ENCODE measurements around the gene RECQL. TPM values are rescaled to one million over a fixed set of nuclear protein-coding genes. Genes with fewer than 3 reads are reported as not detected.

Gene RECQL
- total and polyA plus RNA-seq, 4 donors: 28.2 to 52.4 (median 37.8) TPM

DNA sequence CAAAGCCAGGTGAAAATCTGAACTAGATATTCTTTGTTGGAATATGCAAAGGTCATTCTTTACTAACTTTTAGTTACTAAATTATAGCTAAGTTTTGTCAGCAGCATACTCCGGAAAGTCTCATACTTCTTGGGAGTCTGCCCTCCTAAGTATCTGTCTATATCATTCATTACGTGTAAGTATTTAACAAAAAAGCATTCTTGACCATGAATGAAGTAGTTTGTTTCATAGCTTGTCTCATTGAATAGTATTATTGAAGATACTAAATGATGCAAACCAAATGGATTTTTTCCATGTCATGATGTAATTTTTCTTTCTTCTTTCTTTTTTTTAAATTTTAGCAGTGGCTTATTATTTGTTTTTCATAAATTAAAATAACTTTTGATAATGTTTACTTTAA is 14.8 kb upstream of the RECQL start:
- ATAC-seq (ENCODE audit: low FRiP score) (no peak), DNase-seq (no peak)
- H3K4me3 ChIP-seq (ENCODE audit: low read length in 2 of 2): no peak overlapping the region
- H3K36me3 ChIP-seq (ENCODE audit: control insufficient read depth in 1 of 2, insufficient read depth in 2 of 2, low read length in 1 of 2): peaks cover 0 to 6% of the 10 kb centered on the region in 2 donors
- intact Hi-C loops (cut with DNase I): no loop called here
- no peaks in the 10 kb centered on the region for H3K27me3 ChIP-seq (ENCODE audit: control insufficient read depth in 1 of 2, insufficient read depth in 2 of 2, low read length in 1 of 2)
- WGBS, 2 donors: 91 to 93% methylated on average over 2 of the region's 2 CpGs
- H3K4me1 ChIP-seq (ENCODE audit: control insufficient read depth in 1 of 2, insufficient read depth in 2 of 2, low read length in 2 of 2): no peaks in the 10 kb centered on the region
- no peaks in the 10 kb centered on the region for H3K9me3 ChIP-seq (ENCODE audit: control insufficient read depth, low read length)
- H3K27ac ChIP-seq (ENCODE audit: low read depth in 1 of 2, low read length in 2 of 2): no peak overlapping the region

DNA sequence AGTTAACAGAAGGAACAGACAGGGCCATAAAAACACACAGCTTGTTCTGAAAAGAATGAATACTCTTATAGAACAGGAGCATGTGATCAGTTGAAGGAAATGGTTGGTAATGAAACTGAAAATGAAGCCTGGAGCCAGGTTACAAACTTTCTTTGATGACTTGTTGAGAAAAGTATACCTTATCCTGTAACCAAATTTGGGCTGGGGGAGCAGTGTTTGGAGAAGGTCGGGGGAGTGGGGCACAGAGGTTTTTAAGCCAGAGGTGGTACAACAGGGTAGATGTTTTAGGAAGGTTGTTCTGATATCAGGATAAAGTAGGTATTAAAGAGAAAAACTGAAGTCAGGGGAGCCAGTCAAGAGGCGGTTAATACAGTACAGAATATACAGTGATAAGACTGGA is 8.3 kb upstream of the RECQL start:
- no peaks in the 10 kb centered on the region for H3K27me3 ChIP-seq (ENCODE audit: control insufficient read depth in 1 of 2, insufficient read depth in 2 of 2, low read length in 1 of 2)
- no peak overlapping the region for H3K27ac ChIP-seq (ENCODE audit: low read depth in 1 of 2, low read length in 2 of 2)
- 45 to 46% methylated on average over 2 of the region's 2 CpGs for WGBS, 2 donors
- intact Hi-C loops (cut with DNase I): loop anchor here in 1 of 2 donors (10.0 kb wide), 1 partner anchor 145 kb away; the partner anchor contains the start of gene LDHB
- peaks cover 3% of the 10 kb centered on the region in 2 donors for H3K36me3 ChIP-seq (ENCODE audit: control insufficient read depth in 1 of 2, insufficient read depth in 2 of 2, low read length in 1 of 2)
- ATAC-seq (ENCODE audit: low FRiP score) (no peak), DNase-seq (no peak)
- H3K9me3 ChIP-seq (ENCODE audit: control insufficient read depth, low read length): no peaks in the 10 kb centered on the region
- no peak overlapping the region for H3K4me3 ChIP-seq (ENCODE audit: low read length in 2 of 2)
- H3K4me1 ChIP-seq (ENCODE audit: control insufficient read depth in 1 of 2, insufficient read depth in 2 of 2, low read length in 2 of 2): no peaks in the 10 kb centered on the region

DNA sequence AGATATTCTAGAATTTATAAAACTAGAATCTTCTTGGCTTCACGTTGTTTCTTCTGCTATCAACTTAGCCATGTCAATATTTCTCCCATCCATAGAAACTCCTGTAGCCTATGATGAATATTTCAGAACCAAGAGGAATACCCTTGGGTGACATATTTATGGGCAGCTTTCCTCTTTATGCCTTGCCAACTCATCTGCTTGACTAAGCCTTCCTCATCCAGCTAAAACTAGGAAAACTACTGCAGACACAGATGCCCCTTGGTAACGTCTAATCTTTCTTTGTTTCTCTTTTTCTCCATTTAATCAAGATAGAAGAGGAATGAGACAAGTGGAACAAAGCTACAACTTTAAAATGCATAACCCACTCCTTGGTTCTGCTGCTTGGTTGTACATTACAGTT is 6.4 kb upstream of the RECQL start:
- Histone ChIP-seq H3K4me1 (ENCODE audit: control insufficient read depth in 1 of 2, insufficient read depth in 2 of 2, low read length in 2 of 2) (peaks cover 0 to 10% of the 10 kb centered on the region in 2 donors), H3K27ac (ENCODE audit: low read depth in 1 of 2, low read length in 2 of 2) (no peak overlapping the region), H3K36me3 (ENCODE audit: control insufficient read depth in 1 of 2, insufficient read depth in 2 of 2, low read length in 1 of 2) (peaks cover 2 to 3% of the 10 kb centered on the region in 2 donors), H3K9me3 (ENCODE audit: control insufficient read depth, low read length) (no peaks in the 10 kb centered on the region), H3K4me3 (ENCODE audit: low read length in 2 of 2) (no peak overlapping the region), H3K27me3 (ENCODE audit: control insufficient read depth in 1 of 2, insufficient read depth in 2 of 2, low read length in 1 of 2) (no peaks in the 10 kb centered on the region)
- intact Hi-C loops (cut with DNase I): loop anchor here in 1 of 2 donors (10.0 kb wide), 1 partner anchor 147 kb away; the partner anchor contains the start of gene LDHB
- ATAC-seq (ENCODE audit: low FRiP score) (no peak), DNase-seq (no peak)
- WGBS, 2 donors: 43 to 60% methylated on average over 2 of the region's 2 CpGs

DNA sequence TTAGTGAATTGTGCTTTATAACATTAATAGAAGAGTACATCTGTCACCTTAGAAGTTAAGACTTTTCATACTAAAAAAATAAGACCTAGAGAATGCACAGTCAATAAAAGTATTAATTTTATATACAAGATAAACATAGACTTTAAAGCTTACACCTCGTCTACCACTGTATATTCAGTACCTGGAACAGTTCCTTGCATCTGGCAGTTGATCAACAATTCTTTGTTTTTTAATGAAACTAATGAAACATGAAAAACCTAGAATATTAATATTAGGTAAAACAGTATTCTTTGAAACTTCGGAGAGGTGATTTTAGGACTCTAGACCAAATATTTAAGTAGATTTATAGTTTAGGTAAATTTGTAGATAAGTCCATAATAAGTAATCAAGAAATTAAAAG is 4.5 kb upstream of the RECQL start:
- Histone ChIP-seq H3K9me3 (ENCODE audit: control insufficient read depth, low read length) (no peaks in the 10 kb centered on the region), H3K4me3 (ENCODE audit: low read length in 2 of 2) (no peak overlapping the region), H3K27me3 (ENCODE audit: control insufficient read depth in 1 of 2, insufficient read depth in 2 of 2, low read length in 1 of 2) (no peaks in the 10 kb centered on the region), H3K27ac (ENCODE audit: low read depth in 1 of 2, low read length in 2 of 2) (no peak overlapping the region), H3K4me1 (ENCODE audit: control insufficient read depth in 1 of 2, insufficient read depth in 2 of 2, low read length in 2 of 2) (peaks cover 0 to 10% of the 10 kb centered on the region in 2 donors), H3K36me3 (ENCODE audit: control insufficient read depth in 1 of 2, insufficient read depth in 2 of 2, low read length in 1 of 2) (peaks cover 0 to 1% of the 10 kb centered on the region in 2 donors)
- DNase-seq (no peak), ATAC-seq (ENCODE audit: low FRiP score) (no peak)
- intact Hi-C loops (cut with DNase I): loop anchor here in 1 of 2 donors (10.0 kb wide), 1 partner anchor 149 kb away; the partner anchor contains the start of gene LDHB
- WGBS, 2 donors: 25 to 54% methylated on average over 2 of the region's 2 CpGs

DNA sequence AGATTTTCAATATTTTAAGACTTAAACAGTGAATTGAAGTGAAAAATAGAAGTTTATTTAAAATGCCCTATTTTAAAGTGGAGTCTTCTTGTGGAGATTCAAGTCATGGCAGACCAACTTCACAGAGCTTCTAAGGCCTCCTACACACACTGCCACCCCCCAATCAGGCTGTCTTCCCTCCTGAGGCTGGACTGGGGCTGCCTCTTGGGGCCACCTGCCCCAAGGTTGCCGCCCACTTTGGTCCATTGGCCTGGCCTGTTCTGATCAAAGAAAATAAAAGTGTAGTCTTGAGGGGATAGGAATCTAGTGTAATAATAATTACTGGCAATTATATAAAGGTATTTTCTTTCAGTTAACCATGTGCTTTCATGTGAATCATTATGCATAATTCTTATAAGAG is 1.4 kb upstream of the RECQL start:
- intact Hi-C loops (cut with DNase I): loop anchor here (5.0 to 10.0 kb wide), 2 partner anchors 152 to 154 kb away; partner anchors contain the start of gene LDHB (in 2 of the 2)
- Histone ChIP-seq H3K4me1 (ENCODE audit: control insufficient read depth in 1 of 2, insufficient read depth in 2 of 2, low read length in 2 of 2) (peaks cover 3 to 15% of the 10 kb centered on the region in 2 donors), H3K4me3 (ENCODE audit: low read length in 2 of 2) (peak overlapping the region in 1 of 2 donors; percentile 91)

DNA sequence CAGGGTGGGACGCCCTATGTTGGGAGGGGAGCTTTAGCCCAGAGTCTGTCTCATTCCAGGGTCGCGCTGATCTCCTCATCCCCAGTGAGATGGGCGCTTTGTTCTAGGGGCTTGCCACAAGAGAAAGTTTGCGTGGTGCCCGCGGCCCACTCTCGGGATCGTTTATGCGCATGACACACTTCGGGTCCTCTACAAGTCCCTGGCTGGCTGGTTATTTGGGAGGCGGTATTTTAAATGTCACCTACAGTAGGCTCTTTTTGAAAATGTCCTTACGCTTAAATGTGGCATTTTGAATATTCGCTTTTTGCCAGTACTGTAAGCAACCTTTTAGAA is 695 bp upstream of the RECQL start:
- H3K36me3 ChIP-seq (ENCODE audit: control insufficient read depth in 1 of 2, insufficient read depth in 2 of 2, low read length in 1 of 2): peaks cover 0 to 2% of the 10 kb centered on the region in 2 donors
- H3K4me3 ChIP-seq (ENCODE audit: low read length in 2 of 2): peak overlapping the region; percentile 70 to 91
- intact Hi-C loops (cut with DNase I): loop anchor here (5.0 to 10.0 kb wide), 2 partner anchors 153 to 155 kb away; partner anchors contain the start of gene LDHB (in 2 of the 2)
- no peaks in the 10 kb centered on the region for H3K9me3 ChIP-seq (ENCODE audit: control insufficient read depth, low read length)
- H3K4me1 ChIP-seq (ENCODE audit: control insufficient read depth in 1 of 2, insufficient read depth in 2 of 2, low read length in 2 of 2): peaks cover 3 to 15% of the 10 kb centered on the region in 2 donors
- ATAC-seq (ENCODE audit: low FRiP score): peak; percentile 20
- WGBS, 2 donors: 0 to 1% methylated on average over 14 of the region's 14 CpGs
- peak in 1 of 2 donors; percentile 52 for DNase-seq
- H3K27me3 ChIP-seq (ENCODE audit: control insufficient read depth in 1 of 2, insufficient read depth in 2 of 2, low read length in 1 of 2): no peaks in the 10 kb centered on the region
- peak overlapping the region; percentile 1 to 97 for H3K27ac ChIP-seq (ENCODE audit: low read depth in 1 of 2, low read length in 2 of 2)

More for the DNA sequence above, 1.4 kb upstream of the RECQL start:
- WGBS, 2 donors: 67 to 83% methylated on average over 1 of the region's 1 CpG
- no peaks in the 10 kb centered on the region for H3K27me3 ChIP-seq (ENCODE audit: control insufficient read depth in 1 of 2, insufficient read depth in 2 of 2, low read length in 1 of 2)
- no peak for DNase-seq
- no peak overlapping the region for H3K27ac ChIP-seq (ENCODE audit: low read depth in 1 of 2, low read length in 2 of 2)
- no peaks in the 10 kb centered on the region for H3K36me3 ChIP-seq (ENCODE audit: control insufficient read depth in 1 of 2, insufficient read depth in 2 of 2, low read length in 1 of 2)
- ATAC-seq (ENCODE audit: low FRiP score): no peak
- H3K9me3 ChIP-seq (ENCODE audit: control insufficient read depth, low read length): no peaks in the 10 kb centered on the region

DNA sequence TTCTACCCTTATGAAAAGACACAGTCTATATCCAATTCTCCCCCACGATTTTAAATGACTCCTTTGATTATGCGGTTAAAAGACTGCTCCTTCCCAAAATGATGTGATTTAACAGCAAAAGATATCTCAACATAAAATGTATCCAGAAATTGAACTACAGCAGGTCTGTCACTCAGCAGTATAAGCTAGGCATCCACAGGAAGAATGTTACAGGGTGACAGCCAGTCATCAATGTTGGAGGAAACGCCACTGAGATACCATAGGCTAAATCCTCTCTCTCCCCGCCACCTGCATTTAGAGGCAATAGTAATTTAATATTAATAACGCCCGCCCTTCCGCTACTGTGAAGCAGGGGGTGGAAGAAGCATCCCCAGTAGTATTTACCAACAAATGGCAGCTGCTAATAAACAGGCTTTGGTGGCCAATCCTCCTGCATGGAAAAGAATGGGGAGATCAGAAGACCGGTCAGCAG is 613 bp downstream of the RECQL start:
- Histone ChIP-seq H3K27me3 (ENCODE audit: control insufficient read depth in 1 of 2, insufficient read depth in 2 of 2, low read length in 1 of 2) (no peaks in the 10 kb centered on the region), H3K27ac (ENCODE audit: low read depth in 1 of 2, low read length in 2 of 2) (peak overlapping the region in 1 of 2 donors; percentile 93), H3K4me3 (ENCODE audit: low read length in 2 of 2) (peak overlapping the region; percentile 59 to 86), H3K36me3 (ENCODE audit: control insufficient read depth in 1 of 2, insufficient read depth in 2 of 2, low read length in 1 of 2) (peaks cover under 1 to 6% of the 10 kb centered on the region in 2 donors), H3K4me1 (ENCODE audit: control insufficient read depth in 1 of 2, insufficient read depth in 2 of 2, low read length in 2 of 2) (peaks cover 3 to 15% of the 10 kb centered on the region in 2 donors), H3K9me3 (ENCODE audit: control insufficient read depth, low read length) (no peaks in the 10 kb centered on the region)
- no peak for DNase-seq
- 4 to 5% methylated on average over 8 of the region's 8 CpGs for WGBS, 2 donors
- intact Hi-C loops (cut with DNase I): loop anchor here (5.0 to 10.0 kb wide), 2 partner anchors 154 to 156 kb away; partner anchors contain the start of gene LDHB (in 2 of the 2)
- ATAC-seq (ENCODE audit: low FRiP score): no peak

DNA sequence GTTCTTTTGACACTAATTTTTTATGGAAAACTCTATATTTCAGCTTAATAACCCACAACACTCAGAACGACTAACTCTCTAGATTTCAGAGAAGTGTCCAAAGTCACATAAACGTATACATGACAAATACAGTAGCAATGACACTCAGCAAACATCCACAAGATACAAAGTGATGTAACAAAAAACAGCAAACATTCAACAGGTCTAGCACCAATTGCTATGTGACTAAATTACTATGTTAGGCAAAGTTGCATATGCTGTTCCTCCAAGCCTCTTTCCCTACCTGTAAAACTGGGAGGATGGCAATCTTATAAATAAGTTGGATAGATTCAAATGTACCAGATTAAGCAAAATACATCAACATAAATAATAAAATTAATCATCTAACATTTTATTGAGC is 1.7 kb downstream of the RECQL start:
- no peak overlapping the region for H3K4me3 ChIP-seq (ENCODE audit: low read length in 2 of 2)
- H3K36me3 ChIP-seq (ENCODE audit: control insufficient read depth in 1 of 2, insufficient read depth in 2 of 2, low read length in 1 of 2): peaks cover 4 to 6% of the 10 kb centered on the region in 2 donors
- intact Hi-C loops (cut with DNase I): loop anchor here (5.0 to 10.0 kb wide), 2 partner anchors 155 to 158 kb away; partner anchors contain the start of gene LDHB (in 2 of the 2)
- DNase-seq (no peak), ATAC-seq (ENCODE audit: low FRiP score) (no peak)
- H3K4me1 ChIP-seq (ENCODE audit: control insufficient read depth in 1 of 2, insufficient read depth in 2 of 2, low read length in 2 of 2): peaks cover 3 to 15% of the 10 kb centered on the region in 2 donors
- no peaks in the 10 kb centered on the region for H3K27me3 ChIP-seq (ENCODE audit: control insufficient read depth in 1 of 2, insufficient read depth in 2 of 2, low read length in 1 of 2)
- H3K27ac ChIP-seq (ENCODE audit: low read depth in 1 of 2, low read length in 2 of 2): no peak overlapping the region
- WGBS, 2 donors: 38 to 56% methylated on average over 2 of the region's 2 CpGs
- H3K9me3 ChIP-seq (ENCODE audit: control insufficient read depth, low read length): no peaks in the 10 kb centered on the region

DNA sequence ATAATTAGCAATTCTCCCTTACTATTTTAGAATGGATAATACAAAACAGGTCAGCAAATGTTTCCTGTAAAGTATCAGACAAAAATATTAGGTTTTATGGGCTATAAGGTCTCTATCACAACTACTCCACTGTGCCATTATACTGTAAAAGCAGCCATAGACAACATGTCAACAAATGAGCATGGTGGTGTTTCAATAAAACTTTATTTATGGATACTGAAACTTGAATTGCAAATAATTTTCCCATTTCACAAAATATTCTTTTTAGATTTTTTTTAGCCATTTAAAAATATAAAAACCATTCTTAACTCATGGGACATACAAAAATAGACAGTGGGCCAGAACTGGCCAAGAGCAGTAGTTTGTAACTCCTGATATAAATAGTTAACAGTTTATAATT is 15.4 kb downstream of the RECQL start:
- H3K4me1 ChIP-seq (ENCODE audit: control insufficient read depth in 1 of 2, insufficient read depth in 2 of 2, low read length in 2 of 2): no peaks in the 10 kb centered on the region
- H3K4me3 ChIP-seq (ENCODE audit: low read length in 2 of 2): no peak overlapping the region
- H3K27ac ChIP-seq (ENCODE audit: low read depth in 1 of 2, low read length in 2 of 2): no peak overlapping the region
- H3K27me3 ChIP-seq (ENCODE audit: control insufficient read depth in 1 of 2, insufficient read depth in 2 of 2, low read length in 1 of 2): no peaks in the 10 kb centered on the region
- H3K36me3 ChIP-seq (ENCODE audit: control insufficient read depth in 1 of 2, insufficient read depth in 2 of 2, low read length in 1 of 2): peaks cover 6 to 10% of the 10 kb centered on the region in 2 donors
- intact Hi-C loops (cut with DNase I): no loop called here
- DNase-seq: no peak
- no peak for ATAC-seq (ENCODE audit: low FRiP score)
- no peaks in the 10 kb centered on the region for H3K9me3 ChIP-seq (ENCODE audit: control insufficient read depth, low read length)
